Epithelial cell of esophagus (primary cell): ENCODE data around the gene GCFC2.
A peak's percentile ranks its signal among the peaks of the same experiment; 100 is the strongest.

ENCODE experiments used
- DNase-seq: peaks from one replicate; pipeline ENCODE4 v3.0.0; 2010; ENCODE audit warnings: low read depth
- H3K4me3 ChIP-seq: 2 replicates; pipeline ENCODE4 v1.5.1; 2011; ENCODE audit warnings: mild to moderate bottlenecking, low read length, control low read depth
- CTCF ChIP-seq: IDR thresholded peaks from 2 replicates; pipeline ENCODE4 v1.5.1; 2011; ENCODE audit warnings: low read depth, mild to moderate bottlenecking, low read length, control low read depth, inconsistent platforms; ENCODE audit not compliant: insufficient read depth; ENCODE audit errors: missing control alignments

Gene GCFC2

GRCh38 chr2:75710577-75711253 lies at the start of gene GCFC2:
Gene GCFC2, minus strand, starts transcription at chr2:75710915. Its CDS starts 60 bp downstream, at chr2:75710855.
- TF ChIP-seq CTCF = peak; percentile 29
- peak within 1 kb of the TSS; percentile 86 for H3K4me3 ChIP-seq
- DNase-seq = peak; percentile 87

GRCh38 chr2:75752828-75753227 lies 42.1 kb upstream of the GCFC2 start:
- no peak for TF ChIP-seq CTCF
- no peak overlapping the region for H3K4me3 ChIP-seq
- no peak for DNase-seq

DNA sequence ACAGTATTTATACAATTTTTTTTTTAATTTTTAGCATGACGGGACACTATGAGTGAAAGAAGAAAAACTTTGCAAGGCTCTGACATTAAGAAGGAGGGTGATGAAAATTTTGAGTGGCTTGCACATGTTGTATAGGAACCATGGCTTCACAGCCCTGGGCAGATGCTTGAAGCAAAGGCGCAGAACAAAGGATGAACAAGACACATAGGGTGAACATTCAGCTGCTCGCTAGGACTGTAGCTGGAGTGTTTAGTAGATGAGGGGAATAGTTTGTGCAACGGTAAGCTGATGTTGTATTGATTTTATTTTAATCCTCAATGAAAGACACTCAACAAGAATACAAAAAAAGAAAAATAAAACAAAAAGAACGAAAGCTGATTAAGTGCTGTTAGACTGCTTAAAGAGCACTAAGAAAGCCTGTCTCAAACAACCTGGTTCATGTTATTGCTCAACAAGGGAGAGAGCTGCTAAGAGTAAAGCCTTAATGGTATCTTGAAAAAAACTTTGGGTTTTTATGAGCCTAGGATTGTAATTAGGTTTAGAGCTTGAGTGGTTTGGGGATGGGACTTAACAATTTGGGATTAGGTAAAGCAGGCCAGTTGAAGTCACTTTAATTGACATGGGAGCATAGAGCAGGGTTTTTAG lies 41.2 kb upstream of the GCFC2 start:
- TF ChIP-seq CTCF = no peak
- no peak for DNase-seq
- H3K4me3 ChIP-seq = no peak overlapping the region

GRCh38 chr2:75751360-75751759 lies 40.6 kb upstream of the GCFC2 start:
- no peak for DNase-seq
- no peak for TF ChIP-seq CTCF
- no peak overlapping the region for H3K4me3 ChIP-seq

GRCh38 chr2:75737961-75738360 lies 27.2 kb upstream of the GCFC2 start:
- H3K4me3 ChIP-seq = no peak overlapping the region
- TF ChIP-seq CTCF = no peak
- no peak for DNase-seq

GRCh38 chr2:75736276-75736675 lies 25.6 kb upstream of the GCFC2 start:
- H3K4me3 ChIP-seq = no peak overlapping the region
- no peak for TF ChIP-seq CTCF
- no peak for DNase-seq

- TF ChIP-seq CTCF = peak; percentile 41
- DNase-seq = peak; percentile 26
- H3K4me3 ChIP-seq = no peak overlapping the region
Measured at GRCh38 chr2:75729861-75730260, 19.1 kb upstream of the GCFC2 start.
